Esophagus squamous epithelium (tissue), 4 donors: ENCODE results near the gene SH3YL1.

Experiments
- POLR2A ChIP-seq, 4 donors: fragments of 450-650 bp; IDR thresholded peaks; one replicate each; pipeline ENCODE4 v1.6.1; 2017; ENCODE audit warnings: antibody characterized with exemption in 4 of 4, mild to moderate bottlenecking in 4 of 4, moderate library complexity in 3 of 4
- TF ChIP-seq, protein P1 (sequence below), 6 experiments: fragments of 450-650 bp in 4 of 6; fragments of 200-600 bp in 2 of 6; sonication (generic) in 2 of 6; IDR thresholded peaks; one replicate each; pipeline ENCODE4 v1.5.1; 2016 to 2019; ENCODE audit warnings: antibody characterized with exemption in 6 of 6, mild to moderate bottlenecking in 4 of 6, moderate library complexity in 4 of 6

DNA sequence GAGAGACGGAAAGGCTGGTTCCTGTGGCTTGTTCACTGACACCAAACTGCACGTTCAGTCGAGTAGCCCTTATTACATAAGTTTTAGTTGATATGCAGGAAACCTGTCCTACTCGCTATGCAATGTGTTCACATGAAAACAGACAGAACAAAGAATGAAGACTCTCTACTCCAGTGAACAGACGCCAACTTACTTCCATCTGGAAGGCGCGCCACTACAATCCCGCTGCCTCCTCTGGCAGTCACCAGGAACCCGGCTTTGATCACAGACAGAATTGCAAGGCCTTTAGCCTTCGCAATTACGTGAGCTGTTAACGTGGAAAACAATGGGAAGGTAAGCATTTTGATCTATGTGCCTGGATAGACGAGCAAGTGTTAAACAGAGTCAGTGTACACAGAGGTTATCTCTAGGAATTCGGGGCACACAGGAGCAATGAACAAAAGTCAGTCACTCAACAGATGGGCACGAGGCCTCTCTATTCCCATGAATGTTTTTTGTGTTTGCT is 14.2 kb downstream of the SH3YL1 start:
- TF ChIP-seq, protein P1, sequence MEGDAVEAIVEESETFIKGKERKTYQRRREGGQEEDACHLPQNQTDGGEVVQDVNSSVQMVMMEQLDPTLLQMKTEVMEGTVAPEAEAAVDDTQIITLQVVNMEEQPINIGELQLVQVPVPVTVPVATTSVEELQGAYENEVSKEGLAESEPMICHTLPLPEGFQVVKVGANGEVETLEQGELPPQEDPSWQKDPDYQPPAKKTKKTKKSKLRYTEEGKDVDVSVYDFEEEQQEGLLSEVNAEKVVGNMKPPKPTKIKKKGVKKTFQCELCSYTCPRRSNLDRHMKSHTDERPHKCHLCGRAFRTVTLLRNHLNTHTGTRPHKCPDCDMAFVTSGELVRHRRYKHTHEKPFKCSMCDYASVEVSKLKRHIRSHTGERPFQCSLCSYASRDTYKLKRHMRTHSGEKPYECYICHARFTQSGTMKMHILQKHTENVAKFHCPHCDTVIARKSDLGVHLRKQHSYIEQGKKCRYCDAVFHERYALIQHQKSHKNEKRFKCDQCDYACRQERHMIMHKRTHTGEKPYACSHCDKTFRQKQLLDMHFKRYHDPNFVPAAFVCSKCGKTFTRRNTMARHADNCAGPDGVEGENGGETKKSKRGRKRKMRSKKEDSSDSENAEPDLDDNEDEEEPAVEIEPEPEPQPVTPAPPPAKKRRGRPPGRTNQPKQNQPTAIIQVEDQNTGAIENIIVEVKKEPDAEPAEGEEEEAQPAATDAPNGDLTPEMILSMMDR (IDR thresholded peaks at IDR 0.05): no peak
- no peak for TF ChIP-seq POLR2A (IDR thresholded peaks at IDR 0.05)
